Loucy (cell line): ENCODE data around the gene EFCAB8.

Experiments used
- H2AFZ ChIP-seq: fragments of 200-600 bp; sonication (generic); 2 replicates; pipeline ENCODE4 v1.6.0; 2016; ENCODE audit warnings: antibody characterized with exemption, mild to moderate bottlenecking, low read length, moderate library complexity
- H3F3A ChIP-seq: fragments of 200-600 bp; 2 replicates; pipeline ENCODE4 v1.6.0; 2016; ENCODE audit warnings: antibody characterized with exemption, low read depth, mild to moderate bottlenecking
- H3K27me3 ChIP-seq: fragments of 200-600 bp; sonication (generic); 2 replicates; pipeline ENCODE4 v1.6.1; 2014; ENCODE audit warnings: low read length, mild to moderate bottlenecking; ENCODE audit not compliant: insufficient read depth, poor library complexity, severe bottlenecking
- H3K36me3 ChIP-seq: fragments of 200-600 bp; sonication (generic); 2 replicates; pipeline ENCODE4 v1.6.1; 2016; ENCODE audit warnings: low read length; ENCODE audit not compliant: insufficient read depth
- H3K4me1 ChIP-seq: fragments of 200-600 bp; sonication (generic); 2 replicates; pipeline ENCODE4 v1.5.1; 2014; ENCODE audit warnings: low read length, mild to moderate bottlenecking; ENCODE audit not compliant: insufficient read depth, poor library complexity, severe bottlenecking
- H3K4me2 ChIP-seq: fragments of 200-600 bp; sonication (generic); 2 replicates; pipeline ENCODE4 v1.6.0; 2014; ENCODE audit warnings: antibody characterized with exemption, low read length, low read depth, mild to moderate bottlenecking; ENCODE audit not compliant: poor library complexity, severe bottlenecking
- H3K4me3 ChIP-seq: fragments of 200-600 bp; sonication (generic); 2 replicates; pipeline ENCODE4 v1.5.1; 2014; ENCODE audit warnings: low read length, mild to moderate bottlenecking, mixed read lengths; ENCODE audit not compliant: poor library complexity, severe bottlenecking
- H3K79me2 ChIP-seq: fragments of 200-600 bp; sonication (generic); 2 replicates; pipeline ENCODE4 v1.6.1; 2014; ENCODE audit warnings: low read length; ENCODE audit not compliant: insufficient read depth
- H3K9ac ChIP-seq: fragments of 200-600 bp; sonication (generic); 2 replicates; pipeline ENCODE4 v1.6.0; 2014; ENCODE audit warnings: mild to moderate bottlenecking, low read depth, low read length, moderate library complexity; ENCODE audit not compliant: poor library complexity, severe bottlenecking
- H3K9me2 ChIP-seq: fragments of 200-600 bp; sonication (generic); replicated peaks from 2 replicates; pipeline ENCODE4 v1.6.1; 2016; ENCODE audit warnings: low read depth, low read length, mixed read lengths
- H3K9me3 ChIP-seq: fragments of 200-600 bp; sonication (generic); 2 replicates; pipeline ENCODE4 v1.6.1; 2014; ENCODE audit warnings: mild to moderate bottlenecking, antibody characterized with exemption, low read length, low read depth; ENCODE audit not compliant: insufficient read depth
- H4K20me1 ChIP-seq: fragments of 200-600 bp; sonication (generic); 2 replicates; pipeline ENCODE4 v1.6.0; 2014; ENCODE audit warnings: antibody characterized with exemption, low read length, mild to moderate bottlenecking; ENCODE audit not compliant: insufficient read depth, poor library complexity, severe bottlenecking
- EZH2phosphoT487 ChIP-seq: fragments of 200-600 bp; IDR thresholded peaks from 2 replicates; pipeline ENCODE4 v1.6.1; 2018; ENCODE audit warnings: antibody characterized with exemption, mild to moderate bottlenecking, moderate library complexity, borderline replicate concordance
- TF ChIP-seq, protein P1 (sequence below): fragments of 200-600 bp; sonication (generic); conservative IDR thresholded peaks from 2 replicates; pipeline ENCODE4 v1.5.1; 2014; ENCODE audit warnings: mild to moderate bottlenecking, antibody characterized with exemption, low read length

EFCAB8 gene

GRCh38 chr20:32875673-32876072, 16.9 kb downstream of the EFCAB8 start:
- Histone ChIP-seq H3K4me1 (no peaks in the 10 kb centered on the region), H3K9me3 (no peaks in the 10 kb centered on the region), H3K4me2 (no peak overlapping the region), H3K79me2 (no peaks in the 10 kb centered on the region), H3K9ac (no peak overlapping the region), H3F3A (no peaks in the 10 kb centered on the region), H3K36me3 (no peaks in the 10 kb centered on the region), H3K9me2 (no peaks in the 10 kb centered on the region), H3K4me3 (no peak overlapping the region), H2AFZ (no peak overlapping the region), H3K27me3 (no peaks in the 10 kb centered on the region), H4K20me1 (no peaks in the 10 kb centered on the region)
- TF ChIP-seq, protein P1, sequence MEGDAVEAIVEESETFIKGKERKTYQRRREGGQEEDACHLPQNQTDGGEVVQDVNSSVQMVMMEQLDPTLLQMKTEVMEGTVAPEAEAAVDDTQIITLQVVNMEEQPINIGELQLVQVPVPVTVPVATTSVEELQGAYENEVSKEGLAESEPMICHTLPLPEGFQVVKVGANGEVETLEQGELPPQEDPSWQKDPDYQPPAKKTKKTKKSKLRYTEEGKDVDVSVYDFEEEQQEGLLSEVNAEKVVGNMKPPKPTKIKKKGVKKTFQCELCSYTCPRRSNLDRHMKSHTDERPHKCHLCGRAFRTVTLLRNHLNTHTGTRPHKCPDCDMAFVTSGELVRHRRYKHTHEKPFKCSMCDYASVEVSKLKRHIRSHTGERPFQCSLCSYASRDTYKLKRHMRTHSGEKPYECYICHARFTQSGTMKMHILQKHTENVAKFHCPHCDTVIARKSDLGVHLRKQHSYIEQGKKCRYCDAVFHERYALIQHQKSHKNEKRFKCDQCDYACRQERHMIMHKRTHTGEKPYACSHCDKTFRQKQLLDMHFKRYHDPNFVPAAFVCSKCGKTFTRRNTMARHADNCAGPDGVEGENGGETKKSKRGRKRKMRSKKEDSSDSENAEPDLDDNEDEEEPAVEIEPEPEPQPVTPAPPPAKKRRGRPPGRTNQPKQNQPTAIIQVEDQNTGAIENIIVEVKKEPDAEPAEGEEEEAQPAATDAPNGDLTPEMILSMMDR = no peak
- no peak for TF ChIP-seq EZH2phosphoT487

DNA sequence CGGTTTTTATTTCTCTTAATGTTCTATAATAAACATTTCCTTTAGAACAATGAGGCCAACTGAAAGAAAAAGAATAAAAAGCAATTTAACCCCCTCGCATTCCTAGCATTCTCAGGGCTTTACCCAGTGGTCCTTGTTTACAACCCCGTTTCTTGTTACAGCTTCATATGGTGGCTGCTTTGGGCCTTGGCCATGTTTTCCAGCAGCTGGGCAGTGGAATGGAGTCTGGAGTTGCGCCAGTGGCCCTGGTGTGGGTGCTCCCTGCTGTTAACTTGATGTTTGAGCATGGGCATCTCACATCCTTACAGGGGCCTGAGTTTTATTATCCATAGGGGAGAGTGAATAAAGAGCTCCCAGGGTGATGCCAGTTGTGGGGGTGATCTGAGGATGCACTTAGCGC, 18.8 kb downstream of the EFCAB8 start:
- Histone ChIP-seq H3K9me2 (no peaks in the 10 kb centered on the region), H3K4me3 (no peak overlapping the region), H3K9me3 (no peaks in the 10 kb centered on the region), H2AFZ (no peak overlapping the region), H3K79me2 (no peaks in the 10 kb centered on the region), H3K27me3 (no peaks in the 10 kb centered on the region), H3K9ac (no peak overlapping the region), H3K4me2 (no peak overlapping the region), H3K36me3 (no peaks in the 10 kb centered on the region), H3F3A (no peaks in the 10 kb centered on the region), H4K20me1 (no peaks in the 10 kb centered on the region), H3K4me1 (no peaks in the 10 kb centered on the region)
- TF ChIP-seq, protein P1 = no peak
- TF ChIP-seq EZH2phosphoT487 = no peak

GRCh38 chr20:32878820-32879219, 20.1 kb downstream of the EFCAB8 start:
- Histone ChIP-seq H3K4me1 (no peaks in the 10 kb centered on the region), H3K9ac (no peak overlapping the region), H2AFZ (no peak overlapping the region), H3K27me3 (no peaks in the 10 kb centered on the region), H3K36me3 (no peaks in the 10 kb centered on the region), H3K9me3 (no peaks in the 10 kb centered on the region), H3K9me2 (no peaks in the 10 kb centered on the region), H3K79me2 (no peaks in the 10 kb centered on the region), H4K20me1 (no peaks in the 10 kb centered on the region), H3K4me3 (no peak overlapping the region), H3F3A (no peaks in the 10 kb centered on the region), H3K4me2 (no peak overlapping the region)
- no peak for TF ChIP-seq EZH2phosphoT487
- TF ChIP-seq, protein P1 = no peak
